Endothelial cell of umbilical vein (primary cell): ENCODE data around the gene HPX. TPM values are rescaled to one million over a fixed set of nuclear protein-coding genes. Genes with fewer than 3 reads are reported as not detected.

ENCODE experiments used
- BruUV-seq: library from RNA; stranded (reverse); fragments of 400-500 nt; replicated peaks from 2 replicates; lab custom pipeline; 2021; lab: Mats Ljungman, UMichigan
- CTCF ChIA-PET: fragments of 300-600, 350-600 bp; sonication (Branson Sonifier 250); formaldehyde crosslinking; loops from one replicate; lab custom pipeline; 2021; ENCODE audit warnings: antibody characterized with exemption, inconsistent platforms; lab: Charles Lee
- POLR2A ChIA-PET: fragments of 300-600, 350-600 bp; sonication (Branson Sonifier 250); formaldehyde crosslinking; loops from one replicate; lab custom pipeline; 2021; ENCODE audit warnings: antibody characterized with exemption, inconsistent platforms; lab: Charles Lee
- DNase-seq: peaks from one replicate; pipeline ENCODE4 v3.0.0-alpha.2; 2011; ENCODE audit warnings: low read depth, low spot score
- FAIRE-seq: peaks from 2 replicates; lab custom pipeline; 2011; peaks lifted over from hg19 to GRCh38; lab: Jason Lieb, UNC
- H2AFZ ChIP-seq: 2 replicates; pipeline ENCODE4 v1.6.0; 2012; ENCODE audit warnings: low read depth, low read length, control low read depth, inconsistent platforms
- H3K27ac ChIP-seq: 2 replicates; pipeline ENCODE4 v1.5.1; 2011; ENCODE audit warnings: low read depth, mild to moderate bottlenecking, control low read depth, low read length, moderate library complexity; ENCODE audit not compliant: insufficient read depth
- H3K27me3 ChIP-seq, 2 experiments: 2 replicates each; pipeline versions ENCODE4 v1.6.0 to v1.6.1; 2011; ENCODE audit warnings: low read length in 2 of 2, mixed read lengths in 1 of 2; ENCODE audit not compliant: control insufficient read depth in 2 of 2, insufficient read depth in 2 of 2
- H3K36me3 ChIP-seq, 2 experiments: 2 replicates in 1 of 2; 3 replicates in 1 of 2; pipeline ENCODE4 v1.5.1; 2011; ENCODE audit warnings: low read length in 2 of 2, mild to moderate bottlenecking in 1 of 2, moderate library complexity in 1 of 2; ENCODE audit not compliant: control insufficient read depth in 2 of 2, insufficient read depth in 2 of 2; ENCODE audit errors: extremely low read depth in 1 of 2
- H3K4me1 ChIP-seq: 3 replicates; pipeline ENCODE4 v1.5.1; 2011; ENCODE audit warnings: mild to moderate bottlenecking, low read length; ENCODE audit not compliant: control insufficient read depth, insufficient read depth; ENCODE audit errors: extremely low read depth
- H3K4me2 ChIP-seq: 2 replicates; pipeline ENCODE4 v1.6.1; 2011; ENCODE audit warnings: low read length, control low read depth, mixed read lengths; ENCODE audit not compliant: insufficient read depth
- H3K4me3 ChIP-seq, 3 experiments: fragments of 200-600 bp in 1 of 3; sonication (generic), shearing (Covaris generic) in 1 of 3; replicated peaks in 1 of 3; 2 replicates each; pipeline ENCODE4 v1.5.1; 2011 to 2016; ENCODE audit warnings: control low read depth in 3 of 3, low read length in 3 of 3, mild to moderate bottlenecking in 2 of 3, inconsistent platforms in 1 of 3, low read depth in 1 of 3, moderate library complexity in 1 of 3; ENCODE audit not compliant: insufficient read depth in 1 of 3
- H3K79me2 ChIP-seq: 2 replicates; pipeline ENCODE4 v1.6.0; 2012; ENCODE audit warnings: low read length, inconsistent platforms; ENCODE audit not compliant: control insufficient read depth, insufficient read depth
- H3K9ac ChIP-seq: replicated peaks from 2 replicates; pipeline ENCODE3; 2011; ENCODE audit warnings: low read length, control low read depth; ENCODE audit not compliant: insufficient read depth; ENCODE audit errors: extremely low read depth
- H3K9me1 ChIP-seq: replicated peaks from 3 replicates; pipeline ENCODE4 v1.6.0; 2011; ENCODE audit warnings: mild to moderate bottlenecking, low read length; ENCODE audit not compliant: control insufficient read depth, insufficient read depth; ENCODE audit errors: extremely low read depth
- H3K9me3 ChIP-seq: replicated peaks from 2 replicates; pipeline ENCODE4 v1.5.1; 2012; ENCODE audit warnings: low read length, inconsistent platforms; ENCODE audit not compliant: control insufficient read depth, insufficient read depth
- H4K20me1 ChIP-seq: replicated peaks from 2 replicates; pipeline ENCODE3; 2011; ENCODE audit warnings: mild to moderate bottlenecking, low read length; ENCODE audit not compliant: control insufficient read depth, insufficient read depth; ENCODE audit errors: extremely low read depth
- EZH2 ChIP-seq: IDR thresholded peaks from 2 replicates; pipeline ENCODE4 v1.6.1; 2012; ENCODE audit warnings: borderline replicate concordance, low read depth, mild to moderate bottlenecking, moderate library complexity, low read length, inconsistent platforms; ENCODE audit not compliant: severe bottlenecking
- FOS ChIP-seq: IDR thresholded peaks from 2 replicates; pipeline ENCODE4 v1.6.1; 2011; ENCODE audit warnings: mild to moderate bottlenecking, low read length, moderate library complexity, borderline replicate concordance; ENCODE audit not compliant: insufficient read depth
- GATA2 ChIP-seq: IDR thresholded peaks from 2 replicates; pipeline ENCODE4 v1.7.0; 2011; ENCODE audit warnings: low read depth, mild to moderate bottlenecking, moderate library complexity, mixed read lengths, low read length; ENCODE audit not compliant: insufficient read length, insufficient read depth
- JUN ChIP-seq: IDR thresholded peaks from 2 replicates; pipeline ENCODE4 v1.6.1; 2011; ENCODE audit warnings: borderline replicate concordance, low read depth; ENCODE audit not compliant: insufficient read length, insufficient read depth
- MYC ChIP-seq: IDR thresholded peaks from one replicate; pipeline ENCODE4 v1.6.1; 2011; ENCODE audit warnings: mild to moderate bottlenecking, low read depth, low read length
- POLR2A ChIP-seq: IDR thresholded peaks from 2 replicates; pipeline ENCODE4 v1.6.1; 2012; ENCODE audit warnings: low read depth, mild to moderate bottlenecking, control low read depth, low read length
- POLR2AphosphoS5 ChIP-seq: IDR thresholded peaks from 2 replicates; pipeline ENCODE4 v1.6.1; 2012; ENCODE audit warnings: low read depth, mild to moderate bottlenecking, control low read depth, low read length, moderate library complexity; ENCODE audit not compliant: insufficient read depth
- dilution Hi-C: fragments of 300-500 bp; cut with MboI; formaldehyde crosslinking; loops from one replicate; pipeline ENCODE4 v1.15.0; 2019; ENCODE audit warnings: low sequenced_read_pairs; ENCODE audit not compliant: extremely low pct_ligation_motif_present
- intact Hi-C: fragments of 100-400 bp; cut with micrococcal nuclease; formaldehyde crosslinking; loops from one replicate; pipeline ENCODE4 v1.10.0; 2022
- polyA plus RNA-seq, 4 experiments: library from polyadenylated mRNA; depleted of rRNA in 3 of 4; stranded (reverse) in 3 of 4; unstranded in 1 of 4; fragments of >200 nt; gene quantifications; 2 replicates each; pipeline versions ENCODE4 v1.2.1 to v1.2.3, GENCODE V29; 2011 to 2012; ENCODE audit warnings: missing spikeins in 1 of 4
- total RNA-seq: library from RNA; stranded (reverse); gene quantifications from 2 replicates; pipeline ENCODE4 v1.2.3, GENCODE V29; 2021
- TF ChIP-seq, protein P1 (sequence below): IDR thresholded peaks from 2 replicates; pipeline ENCODE4 v1.6.1; 2011; ENCODE audit not compliant: insufficient read depth, insufficient read length
- TF ChIP-seq, protein P2 (sequence below), 2 donors: IDR thresholded peaks; 1 replicate in 1 of 2; 2 replicates in 1 of 2; pipeline ENCODE4 v1.5.1; 2011; ENCODE audit warnings: low read length in 2 of 2, mild to moderate bottlenecking in 2 of 2, moderate library complexity in 2 of 2, control low read depth in 1 of 2, inconsistent platforms in 1 of 2, low read depth in 1 of 2; ENCODE audit not compliant: insufficient read depth in 1 of 2; ENCODE audit errors: extremely low read depth in 1 of 2

Gene HPX
- total and polyA plus RNA-seq, 2 donors (not counting 3 experiments of a cell fraction or from before 2014, with no cell fraction given): 1.3 to 1.5 TPM

DNA sequence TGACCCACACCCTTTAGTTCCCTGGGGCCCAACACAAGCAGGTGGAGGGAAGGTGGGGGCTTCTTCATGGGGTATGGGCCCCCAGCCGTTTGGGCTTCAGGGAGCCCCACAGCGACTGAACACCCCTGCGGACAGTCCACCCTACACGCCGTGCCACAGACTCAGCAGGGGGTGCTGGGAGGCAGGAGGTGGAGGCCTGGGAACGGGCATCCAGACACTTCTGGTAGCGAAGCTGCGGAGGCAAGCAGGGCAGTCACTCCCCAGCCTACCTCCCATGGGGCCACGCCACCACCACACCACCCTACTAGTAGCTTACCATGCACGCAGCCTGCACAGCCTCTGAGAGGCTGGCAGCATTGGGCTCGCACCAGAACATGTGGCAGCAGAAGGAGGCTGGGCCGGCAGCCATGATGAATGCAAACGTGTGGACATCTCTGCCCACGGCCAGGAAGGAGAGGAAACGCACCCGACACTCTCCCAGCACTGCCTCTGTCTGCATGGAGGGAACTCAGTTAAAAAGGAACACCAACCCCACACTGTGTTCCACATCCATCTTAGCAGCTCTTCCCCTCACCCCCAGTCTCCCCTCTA, 45.2 kb downstream of the HPX start:
- Histone ChIP-seq H3K9ac (no peak overlapping the region), H3K36me3 (peaks cover 0 to 11% of the 10 kb centered on the region in 2 experiments), H3K4me2 (no peak overlapping the region), H3K27ac (no peak overlapping the region), H3K4me1 (peaks cover 7% of the 10 kb centered on the region), H4K20me1 (no peaks in the 10 kb centered on the region), H3K27me3 (no peaks in the 10 kb centered on the region), H3K4me3 (no peak overlapping the region), H2AFZ (no peak overlapping the region), H3K9me3 (no peaks in the 10 kb centered on the region), H3K79me2 (peaks cover 4% of the 10 kb centered on the region), H3K9me1 (no peaks in the 10 kb centered on the region)
- intact Hi-C loops: no loop called here
- TSS peak; percentile 17 for BruUV-seq
- TF ChIP-seq POLR2A (no peak), JUN (no peak), EZH2 (no peak), FOS (no peak), MYC (no peak), POLR2AphosphoS5 (no peak), GATA2 (no peak)
- TF ChIP-seq, protein P1, sequence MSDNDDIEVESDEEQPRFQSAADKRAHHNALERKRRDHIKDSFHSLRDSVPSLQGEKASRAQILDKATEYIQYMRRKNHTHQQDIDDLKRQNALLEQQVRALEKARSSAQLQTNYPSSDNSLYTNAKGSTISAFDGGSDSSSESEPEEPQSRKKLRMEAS: no peak
- TF ChIP-seq, protein P2, sequence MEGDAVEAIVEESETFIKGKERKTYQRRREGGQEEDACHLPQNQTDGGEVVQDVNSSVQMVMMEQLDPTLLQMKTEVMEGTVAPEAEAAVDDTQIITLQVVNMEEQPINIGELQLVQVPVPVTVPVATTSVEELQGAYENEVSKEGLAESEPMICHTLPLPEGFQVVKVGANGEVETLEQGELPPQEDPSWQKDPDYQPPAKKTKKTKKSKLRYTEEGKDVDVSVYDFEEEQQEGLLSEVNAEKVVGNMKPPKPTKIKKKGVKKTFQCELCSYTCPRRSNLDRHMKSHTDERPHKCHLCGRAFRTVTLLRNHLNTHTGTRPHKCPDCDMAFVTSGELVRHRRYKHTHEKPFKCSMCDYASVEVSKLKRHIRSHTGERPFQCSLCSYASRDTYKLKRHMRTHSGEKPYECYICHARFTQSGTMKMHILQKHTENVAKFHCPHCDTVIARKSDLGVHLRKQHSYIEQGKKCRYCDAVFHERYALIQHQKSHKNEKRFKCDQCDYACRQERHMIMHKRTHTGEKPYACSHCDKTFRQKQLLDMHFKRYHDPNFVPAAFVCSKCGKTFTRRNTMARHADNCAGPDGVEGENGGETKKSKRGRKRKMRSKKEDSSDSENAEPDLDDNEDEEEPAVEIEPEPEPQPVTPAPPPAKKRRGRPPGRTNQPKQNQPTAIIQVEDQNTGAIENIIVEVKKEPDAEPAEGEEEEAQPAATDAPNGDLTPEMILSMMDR (IDR thresholded peaks at IDR 0.05; ENCODE audit: extremely low read depth in 1 of 2, insufficient read depth in 1 of 2, low read depth in 1 of 2, low read length in 2 of 2): no peak
- FAIRE-seq (no peak), DNase-seq (no peak)
- dilution Hi-C loops: no loop called here
- ChIA-PET POLR2A (no interaction called here), CTCF (interaction anchor here (2.4 to 2.6 kb wide), 2 partner anchors 17 to 48 kb away, joined by 7 to 11 read pairs; no protein-coding TSS in a partner anchor)
